Measurements from ENCODE around the gene CAMK1. TPM values are rescaled to one million over a fixed set of nuclear protein-coding genes. Genes with fewer than 3 reads are reported as not detected.

Gene CAMK1
- total and polyA plus RNA-seq, 9 of the 15 experiments (the other 6 are each of a cell fraction or from before 2014, with no cell fraction given), result 0.23 to 10.7 (median 6.0) TPM

DNA sequence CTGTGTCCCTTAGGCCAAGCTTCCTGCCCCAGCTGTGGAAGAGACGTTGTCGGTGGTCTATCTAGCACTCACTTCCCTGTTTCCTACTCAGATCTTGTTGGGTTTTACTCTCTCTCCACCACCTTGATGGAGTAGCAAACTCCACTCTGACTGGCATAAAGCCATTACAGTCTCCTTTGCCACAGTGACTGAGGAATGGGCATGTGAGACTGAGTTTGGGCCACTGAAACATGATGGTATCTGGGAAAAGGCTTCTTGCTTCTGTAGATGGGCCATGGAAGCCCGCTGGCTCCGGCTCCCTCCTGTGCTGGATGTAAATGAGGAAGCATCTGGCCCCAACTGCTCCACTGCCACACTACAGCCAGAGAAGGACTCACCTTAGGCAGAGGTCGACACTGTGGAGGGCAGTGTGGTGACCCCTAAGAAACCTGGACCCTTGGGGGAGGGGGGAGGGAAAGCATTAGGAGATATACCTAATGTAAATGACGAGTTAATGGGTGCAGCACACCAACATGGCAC, 9.4 kb upstream of the CAMK1 start (continued):
- no peak for TF ChIP-seq NCOA2 (IDR thresholded peaks at IDR 0.05; ENCODE audit: partially characterized antibody in 2 of 2)

DNA sequence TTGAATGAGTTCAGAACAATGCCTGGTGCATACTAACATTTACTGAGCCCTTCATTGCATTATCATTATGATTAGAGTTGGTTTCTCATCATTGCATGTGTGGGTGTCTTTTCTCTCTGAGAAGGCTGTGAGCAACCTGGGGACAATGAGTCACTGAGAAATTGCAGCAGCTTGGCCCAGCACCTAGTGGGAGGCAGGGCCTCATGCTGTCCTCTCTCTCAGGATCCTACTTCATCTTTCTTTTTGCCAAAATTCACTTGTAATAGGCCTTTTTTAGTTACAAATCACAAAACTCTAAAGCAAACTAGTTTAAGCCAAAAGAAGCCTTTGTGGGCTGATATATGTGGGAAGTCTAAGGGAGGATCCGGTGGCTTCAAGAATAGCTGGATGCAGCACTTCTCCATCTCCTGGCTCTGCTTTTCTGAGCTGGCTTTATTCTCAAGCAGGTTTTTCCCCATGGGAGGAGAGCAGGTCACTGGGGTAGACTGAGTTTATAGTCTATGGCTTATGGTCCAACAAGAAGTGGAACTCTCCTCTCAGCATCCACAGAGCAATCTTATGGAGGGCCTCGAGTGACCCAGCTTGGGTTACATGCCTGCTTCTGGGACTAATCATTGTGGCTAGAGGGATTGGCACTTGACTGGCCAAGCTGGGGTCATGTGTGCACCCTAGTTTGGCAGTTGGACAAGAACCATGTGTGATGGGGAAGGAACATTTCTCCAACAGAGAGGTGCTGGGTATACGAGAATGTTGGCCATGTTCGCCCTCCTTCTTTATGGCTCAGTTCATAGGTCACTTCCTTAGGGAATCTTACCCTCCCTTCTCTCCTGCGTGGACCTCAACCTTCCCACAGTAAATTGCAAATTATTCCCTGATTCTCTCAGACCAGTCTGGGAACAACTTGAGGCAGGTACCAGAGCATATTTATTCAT, 8.7 kb upstream of the CAMK1 start:
- Histone ChIP-seq H3K4me2 (ENCODE audit: insufficient read depth, low read length) (no peak overlapping the region), H4K20me1 (replicated peaks; ENCODE audit: control insufficient read depth, insufficient read depth, low read length) (no peaks in the 10 kb centered on the region), H3K4me3 (no peak overlapping the region), H2AFZ (ENCODE audit: low read depth, low read length) (no peak overlapping the region), H3K27ac (ENCODE audit: extremely low read depth, low read depth, low read length) (no peak overlapping the region; the same call in 2 of the 3 replicates), H3K79me2 (ENCODE audit: control insufficient read depth, insufficient read depth, low read length) (no peaks in the 10 kb centered on the region), H3K9ac (ENCODE audit: insufficient read depth in 1 of 2, low read depth in 2 of 2, low read length in 2 of 2) (peak overlapping the region in 1 of 2 experiments; percentile 8; a peak in 1 of 4 replicates), H3K36me3 (ENCODE audit: control insufficient read depth, insufficient read depth, low read length) (peaks cover 31% of the 10 kb centered on the region), H3K4me1 (replicated peaks in 1 of 2; ENCODE audit: control insufficient read depth in 2 of 2, insufficient read depth in 2 of 2, low read length in 2 of 2) (peaks cover 11 to 12% of the 10 kb centered on the region in 2 experiments), H3K9me3 (replicated peaks; ENCODE audit: control insufficient read depth, insufficient read depth, low read depth, low read length) (no peaks in the 10 kb centered on the region), H3K27me3 (ENCODE audit: control insufficient read depth in 2 of 2, insufficient read depth in 2 of 2, low read length in 2 of 2) (no peaks in the 10 kb centered on the region), H3K9me1 (ENCODE audit: control insufficient read depth, insufficient read depth, low read length) (no peaks in the 10 kb centered on the region)
- peak in 2 of 4 experiments; percentile 30 to 47 for DNase-seq (ENCODE audit: extremely low read depth in 1 of 4, low spot score in 3 of 4)
- peak; percentile 65; the same call in 1 of the 2 replicates for TF ChIP-seq ZNF584 (CRISPR knock-in tag; IDR thresholded peaks at IDR 0.05; ENCODE audit: low read depth)
- TF ChIP-seq EGR1 (conservative IDR thresholded peaks at IDR 0.05), result peak; percentile 76
- TF ChIP-seq POLR3G (IDR thresholded peaks at IDR 0.05; ENCODE audit: extremely low read depth, insufficient read length, insufficient replicate concordance), result no peak
- TF ChIP-seq SOX6 (IDR thresholded peaks at IDR 0.05), result 0 out of 2 replicates have a peak, but pooled peaks have one; percentile 11
- peak; percentile 43; the same call in 1 of the 2 replicates for TF ChIP-seq HDAC8 (tag; IDR thresholded peaks at IDR 0.05)
- peak; percentile 92 for TF ChIP-seq CEBPG (CRISPR knock-in tag; IDR thresholded peaks at IDR 0.05)
- TF ChIP-seq CEBPG (tag; conservative IDR thresholded peaks at IDR 0.05 in 1 of 2, IDR thresholded peaks at IDR 0.05 in 1 of 2), result peak in 1 of 2 experiments; percentile 90; a peak in 2 of 4 replicates
- peak; percentile 65; the same call in 1 of the 2 replicates for TF ChIP-seq JUND (IDR thresholded peaks at IDR 0.05; ENCODE audit: borderline replicate concordance, low read depth, low read length)
- TF ChIP-seq JUND (tag; IDR thresholded peaks at IDR 0.05; ENCODE audit: borderline replicate concordance, low read depth, low read length), result no peak
- peak in 1 of 2 experiments; percentile 13; a peak in 1 of 4 replicates for TF ChIP-seq TRIM24 (IDR thresholded peaks at IDR 0.05)
- TF ChIP-seq JUN (IDR thresholded peaks at IDR 0.05; ENCODE audit: borderline replicate concordance, low read depth, low read length), result peak; percentile 63; the same call in 1 of the 2 replicates
- TF ChIP-seq JUN (CRISPR knock-in tag; IDR thresholded peaks at IDR 0.05; ENCODE audit: borderline replicate concordance), result no peak
- peak; percentile 85 for TF ChIP-seq FOSL1 (tag; conservative IDR thresholded peaks at IDR 0.05)
- TF ChIP-seq ZNF175 (CRISPR knock-in tag; IDR thresholded peaks at IDR 0.05; ENCODE audit: low read depth), result peak; percentile 63; the same call in 1 of the 2 replicates
- no peak for TF ChIP-seq HDAC1 (IDR thresholded peaks at IDR 0.05)
- TF ChIP-seq ILF3 (IDR thresholded peaks at IDR 0.05; ENCODE audit: borderline replicate concordance), result no peak
- TF ChIP-seq, protein P1, sequence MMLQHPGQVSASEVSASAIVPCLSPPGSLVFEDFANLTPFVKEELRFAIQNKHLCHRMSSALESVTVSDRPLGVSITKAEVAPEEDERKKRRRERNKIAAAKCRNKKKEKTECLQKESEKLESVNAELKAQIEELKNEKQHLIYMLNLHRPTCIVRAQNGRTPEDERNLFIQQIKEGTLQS (IDR thresholded peaks at IDR 0.05), result peak; percentile 88
- TF ChIP-seq, protein P1 (CRISPR knock-in tag; conservative IDR thresholded peaks at IDR 0.05), result no peak
- FAIRE-seq, result peak; percentile 42
- no TSS peak for BruUV-seq (replicated peaks)
- 61% methylated on average over 5 of the region's 5 CpGs for WGBS (ENCODE audit: insufficient coverage, low coverage, missing lambda C conversion rate)
- ChIA-PET POLR2A (interaction anchor here (0.6 to 2.2 kb wide), 6 partner anchors 8 to 601 kb away, joined by 3 to 12 read pairs (median 4); partner anchors contain the start of gene ARPC4), CTCF (ENCODE audit: low intra/inter-chr PET ratio) (no interaction called here)
- ATAC-seq, result peak; percentile 32
- in situ Hi-C loops (cut with MboI) (no loop called here), intact Hi-C loops (cut with micrococcal nuclease) (no loop called here)
